HG03097 (cell line): ENCODE data around the gene DIAPH1.

ENCODE experiments used
- ATAC-seq: cut with Tn5 transposase; IDR thresholded peaks from one replicate; pipeline ENCODE4 v1.9.1; 2021; ENCODE audit not compliant: unreplicated experiment, low FRiP score

Gene DIAPH1

GRCh38 chr5:141487131-141487530, 131.7 kb downstream of the DIAPH1 start:
- no peak for ATAC-seq

GRCh38 chr5:141486091-141486490, 132.7 kb downstream of the DIAPH1 start:
- ATAC-seq, result no peak

GRCh38 chr5:141485321-141486055, 133.3 kb downstream of the DIAPH1 start:
- ATAC-seq, result no peak

- ATAC-seq, result no peak
These were observed 134.0 kb downstream of the DIAPH1 start, which contains the start of gene PCDHGC4 for GRCh38 chr5:141484641-141485311. Gene PCDHGC4 (plus strand): TSS chr5:141485030. CDS start chr5:141485174, 144 bp downstream.

- no peak for ATAC-seq
These were observed 134.5 kb downstream of the DIAPH1 start for GRCh38 chr5:141484310-141484640.

- no peak for ATAC-seq
These were observed 134.9 kb downstream of the DIAPH1 start for GRCh38 chr5:141483902-141484301.

GRCh38 chr5:141479776-141480175, 139.0 kb downstream of the DIAPH1 start:
- ATAC-seq, result no peak

GRCh38 chr5:141478321-141478945, 140.4 kb downstream of the DIAPH1 start:
- no peak for ATAC-seq

GRCh38 chr5:141477815-141478214, 141.0 kb downstream of the DIAPH1 start:
- ATAC-seq, result no peak

GRCh38 chr5:141477044-141477575, 141.7 kb downstream of the DIAPH1 start:
- ATAC-seq, result no peak

- peak; percentile 26 for ATAC-seq
These were observed 142.5 kb downstream of the DIAPH1 start for GRCh38 chr5:141476132-141476911.

- peak; percentile 97 for ATAC-seq
These were observed 143.1 kb downstream of the DIAPH1 start, which contains the start of gene PCDHGC3 for GRCh38 chr5:141475625-141476131. Gene PCDHGC3 (plus strand): TSS chr5:141475966. CDS start chr5:141476117, 151 bp downstream.

GRCh38 chr5:141465351-141465750, 153.4 kb downstream of the DIAPH1 start:
- no peak for ATAC-seq
